Fibroblast of skin of right quadriceps (primary cell): ENCODE data around the gene FKBP8.
A peak's percentile ranks its signal among the peaks of the same experiment; 100 is the strongest.
"Not testable (repeated sequence)": the region's sequence is repeated elsewhere in the genome, so short reads cannot be mapped to it uniquely, and the experiment has no call there.

Experiments
- DNase-seq: peaks from one replicate; pipeline ENCODE4 v3.0.0-alpha.2; 2013

The FKBP8 gene

GRCh38 chr19:18558202-18558555, 14.8 kb upstream of the FKBP8 start:
- no peak for DNase-seq

GRCh38 chr19:18557411-18558201, 14.2 kb upstream of the FKBP8 start, which contains the start of gene KXD1:
Gene KXD1 (plus strand): TSS chr19:18557870. CDS start chr19:18562057, 4,187 bp downstream.
- DNase-seq: peak; percentile 98

- DNase-seq: no peak
Measured at GRCh38 chr19:18551631-18552030, 8.3 kb upstream of the FKBP8 start.

GRCh38 chr19:18543814-18544475, 572 bp upstream of the FKBP8 start:
- DNase-seq: peak; percentile 66

- DNase-seq: no peak
Measured at GRCh38 chr19:18541992-18542940, 1.1 kb downstream of the FKBP8 start.

GRCh38 chr19:18541258-18541991, 1.9 kb downstream of the FKBP8 start:
- no peak for DNase-seq

GRCh38 chr19:18540200-18540599, 3.2 kb downstream of the FKBP8 start:
- DNase-seq: not testable (repeated sequence)

- DNase-seq: no peak
Measured at GRCh38 chr19:18539372-18539771, 4.0 kb downstream of the FKBP8 start.

- no peak for DNase-seq
Measured at GRCh38 chr19:18538115-18538514, 5.3 kb downstream of the FKBP8 start.

GRCh38 chr19:18537431-18537830, 5.9 kb downstream of the FKBP8 start:
- DNase-seq: no peak

- DNase-seq: no peak
Measured at GRCh38 chr19:18536475-18536874, 6.9 kb downstream of the FKBP8 start.

- DNase-seq: no peak
Measured at GRCh38 chr19:18533058-18533457, 10.3 kb downstream of the FKBP8 start.

GRCh38 chr19:18532168-18532890, 11.0 kb downstream of the FKBP8 start:
- no peak for DNase-seq

- no peak for DNase-seq
Measured at GRCh38 chr19:18531485-18531884, 11.9 kb downstream of the FKBP8 start.

GRCh38 chr19:18529782-18530181, 13.6 kb downstream of the FKBP8 start:
- DNase-seq: no peak

GRCh38 chr19:18526316-18526715, 17.1 kb downstream of the FKBP8 start:
- no peak for DNase-seq

GRCh38 chr19:18523841-18524240, 19.5 kb downstream of the FKBP8 start:
- no peak for DNase-seq

- not testable (repeated sequence) for DNase-seq
Measured at GRCh38 chr19:18522862-18523440, 20.4 kb downstream of the FKBP8 start.

GRCh38 chr19:18522124-18522861, 21.1 kb downstream of the FKBP8 start:
- DNase-seq: peak; percentile 100

- no peak for DNase-seq
Measured at GRCh38 chr19:18521692-18522123, 21.7 kb downstream of the FKBP8 start, which contains the start of gene ELL. Gene ELL (minus strand): TSS chr19:18522070. CDS start chr19:18522055, 15 bp downstream.
